K562 (cell line): ENCODE data around the gene KAZALD1. TPM values are rescaled to one million over a fixed set of nuclear protein-coding genes. Genes with fewer than 3 reads are reported as not detected.

Source experiments
- ATAC-seq: fragments of 200-7000 bp; cut with Tn5 transposase; 3 replicates; pipeline ENCODE4 v1.9.1; 2020; ENCODE audit warnings: moderate library complexity
- BruUV-seq: library from RNA; stranded (reverse); fragments of 400-500 nt; replicated peaks from 2 replicates; lab custom pipeline; 2021; lab: Mats Ljungman, UMichigan
- CTCF ChIA-PET: fragments of 300-600 bp; formaldehyde crosslinking; extraction: SDS; loops from one replicate; lab custom pipeline; 2021; ENCODE audit warnings: low intra/inter-chr PET ratio; lab: Yijun Ruan, JAX
- POLR2A ChIA-PET: fragments of 300-600, 350-650 bp; sonication (Branson Sonifier 250); formaldehyde crosslinking; extraction: SDS; loops from one replicate; lab custom pipeline; 2021; ENCODE audit warnings: antibody characterized with exemption, inconsistent platforms; lab: Yijun Ruan, JAX
- DNase-seq, 4 experiments: peaks; one replicate each; pipeline versions ENCODE4 v3.0.0 to v3.0.0-alpha.2; 2011 to 2018; ENCODE audit warnings: low spot score in 3 of 4, mixed read lengths in 3 of 4; ENCODE audit errors: extremely low read depth in 1 of 4
- FAIRE-seq: peaks from 2 replicates; lab custom pipeline; 2011; peaks lifted over from hg19 to GRCh38; lab: Jason Lieb, UNC
- H2AFZ ChIP-seq: 2 replicates; pipeline ENCODE4 v1.6.0; 2011; ENCODE audit warnings: low read depth, low read length, control low read depth, inconsistent platforms
- H3K27ac ChIP-seq: fragments of 200-600 bp; 3 replicates; pipeline ENCODE4 v1.8.0; 2011; ENCODE audit warnings: low read depth, mild to moderate bottlenecking, control low read depth, inconsistent platforms, low read length, moderate library complexity, mixed read lengths; ENCODE audit errors: extremely low read depth
- H3K27me3 ChIP-seq, 2 experiments: fragments of 300-600 bp in 1 of 2; 2 replicates in 1 of 2; 3 replicates in 1 of 2; pipeline versions ENCODE4 v1.6.0 to v1.8.0; 2011; ENCODE audit warnings: inconsistent platforms in 2 of 2, low read length in 2 of 2, mild to moderate bottlenecking in 1 of 2, mixed read lengths in 1 of 2, moderate library complexity in 1 of 2; ENCODE audit not compliant: control insufficient read depth in 2 of 2, insufficient read depth in 2 of 2
- H3K36me3 ChIP-seq: fragments of 300-600 bp; 3 replicates; pipeline ENCODE4 v1.8.0; 2011; ENCODE audit warnings: mild to moderate bottlenecking, low read length, inconsistent platforms; ENCODE audit not compliant: control insufficient read depth, insufficient read depth
- H3K4me1 ChIP-seq, 2 experiments: fragments of 200-600 bp in 1 of 2; replicated peaks in 1 of 2; 2 replicates in 1 of 2; 3 replicates in 1 of 2; pipeline versions ENCODE4 v1.5.1 to v1.8.0; 2011; ENCODE audit warnings: inconsistent platforms in 2 of 2, low read length in 2 of 2, mild to moderate bottlenecking in 1 of 2, mixed read lengths in 1 of 2, moderate library complexity in 1 of 2; ENCODE audit not compliant: control insufficient read depth in 2 of 2, insufficient read depth in 2 of 2
- H3K4me2 ChIP-seq: 2 replicates; pipeline ENCODE4 v1.6.1; 2011; ENCODE audit warnings: low read length, control low read depth, inconsistent platforms, mixed read lengths; ENCODE audit not compliant: insufficient read depth
- H3K4me3 ChIP-seq: fragments of 200-600 bp; sonication (generic), shearing (Covaris generic); 2 replicates; pipeline ENCODE4 v1.5.1; 2016; ENCODE audit warnings: control low read depth, inconsistent platforms
- H3K79me2 ChIP-seq: fragments of 200-600 bp; 3 replicates; pipeline ENCODE4 v1.8.0; 2011; ENCODE audit warnings: low read length, inconsistent platforms; ENCODE audit not compliant: control insufficient read depth, insufficient read depth
- H3K9ac ChIP-seq, 2 experiments: 2 replicates each; pipeline versions ENCODE4 v1.6.0 to v1.6.1; 2011; ENCODE audit warnings: low read depth in 2 of 2, low read length in 2 of 2, control low read depth in 1 of 2, inconsistent platforms in 1 of 2, mild to moderate bottlenecking in 1 of 2, mixed read lengths in 1 of 2; ENCODE audit not compliant: insufficient read depth in 1 of 2
- H3K9me1 ChIP-seq: one replicate; pipeline ENCODE4 v1.6.0; 2011; ENCODE audit warnings: inconsistent platforms, mild to moderate bottlenecking, low read length, moderate library complexity; ENCODE audit not compliant: control insufficient read depth, insufficient read depth
- H3K9me3 ChIP-seq: replicated peaks from 2 replicates; pipeline ENCODE4 v1.5.1; 2011; ENCODE audit warnings: low read depth, low read length, inconsistent platforms; ENCODE audit not compliant: control insufficient read depth, insufficient read depth
- H4K20me1 ChIP-seq: replicated peaks from 2 replicates; pipeline ENCODE4 v1.6.1; 2011; ENCODE audit warnings: low read length, inconsistent platforms, mixed read lengths; ENCODE audit not compliant: control insufficient read depth, insufficient read depth
- CBFB ChIP-seq: sonication (generic); formaldehyde crosslinking; IDR thresholded peaks from 2 replicates; pipeline ENCODE4 v1.4.0; 2020; ENCODE audit warnings: mild to moderate bottlenecking, missing genetic modification reagents
- CTCF ChIP-seq, 3 experiments: IDR thresholded peaks in 2 of 3; conservative IDR thresholded peaks in 1 of 3; 2 replicates each; pipeline ENCODE4 v1.5.1; 2011 to 2012; ENCODE audit warnings: low read length in 3 of 3, mild to moderate bottlenecking in 3 of 3, control low read depth in 2 of 3, improper control_type of control experiment in 1 of 3, inconsistent platforms in 1 of 3, low read depth in 1 of 3, mixed read lengths in 1 of 3, moderate library complexity in 1 of 3; ENCODE audit not compliant: insufficient read depth in 2 of 3
- MAX ChIP-seq: sonication (generic); formaldehyde crosslinking; IDR thresholded peaks from 2 replicates; pipeline ENCODE4 v1.9.0; 2022; ENCODE audit warnings: mild to moderate bottlenecking, missing genetic modification reagents
- MEF2D ChIP-seq: conservative IDR thresholded peaks from 2 replicates; pipeline ENCODE4 v1.6.1; 2016; ENCODE audit warnings: low read depth, missing genetic modification characterization, missing compliant biosample characterization
- NRF1 ChIP-seq, 2 experiments: fragments of 450-650 bp; IDR thresholded peaks in 1 of 2; conservative IDR thresholded peaks in 1 of 2; 2 replicates each; pipeline ENCODE4 v1.6.1; 2014; ENCODE audit warnings: mild to moderate bottlenecking in 2 of 2
- RBFOX2 ChIP-seq: fragments of 200-400 bp; formaldehyde crosslinking; IDR thresholded peaks from 2 replicates; pipeline ENCODE4 v1.6.1; 2017; ENCODE audit warnings: low read depth, mild to moderate bottlenecking, low read length, moderate library complexity
- SMC3 ChIP-seq: conservative IDR thresholded peaks from 2 replicates; pipeline ENCODE4 v1.6.1; 2011; ENCODE audit warnings: low read depth, low read length, improper control_type of control experiment; ENCODE audit not compliant: insufficient read depth
- TEAD2 ChIP-seq: fragments of 450-650 bp; IDR thresholded peaks from 2 replicates; pipeline ENCODE4 v1.6.1; 2016; ENCODE audit warnings: missing genetic modification characterization, control low read depth, missing compliant biosample characterization
- ZNF212 ChIP-seq: fragments of 450-650 bp; formaldehyde crosslinking; IDR thresholded peaks from 2 replicates; pipeline ENCODE4 v1.4.0; 2020; ENCODE audit warnings: mild to moderate bottlenecking
- ZNF253 ChIP-seq: fragments of 250-450 bp; sonication (Bioruptor Pico); conservative IDR thresholded peaks from 2 replicates; pipeline ENCODE4 v1.6.1; 2021; ENCODE audit warnings: mild to moderate bottlenecking
- ZNF76 ChIP-seq: fragments of 250-450 bp; sonication (Bioruptor Pico); IDR thresholded peaks from 2 replicates; pipeline ENCODE4 v1.4.0; 2020; ENCODE audit warnings: mild to moderate bottlenecking, moderate library complexity, borderline replicate concordance
- WGBS: fragments of 100-300 bp; shearing (Covaris generic); methylation state at CpG from one replicate; pipeline ENCODE4 v1.1.6; 2016; ENCODE audit warnings: low coverage, mixed read lengths; ENCODE audit not compliant: insufficient coverage; ENCODE audit errors: missing lambda C conversion rate; 5-methylcytosine and 5-hydroxymethylcytosine counted together
- in situ Hi-C: fragments of 300-500 bp; cut with MboI; formaldehyde crosslinking; loops from 4 replicates; pipeline ENCODE4 v1.15.0; 2018; ENCODE audit warnings: inconsistent platforms, mixed read lengths
- intact Hi-C: fragments of 100-400 bp; cut with micrococcal nuclease; formaldehyde crosslinking; loops from 2 replicates; pipeline ENCODE4 v1.14.2; 2022
- polyA plus RNA-seq, 8 experiments: library from polyadenylated mRNA; depleted of rRNA in 4 of 8; stranded (reverse) in 5 of 8; unstranded in 3 of 8; fragments of >200 nt; fragmentation: Nextera tagmentation in 2 of 8; fragmentation: Illumina TruSeq in 1 of 8; extraction: Ambion mirVana in 2 of 8; extraction: Trizol in 1 of 8; gene quantifications; 2 replicates each; pipeline versions ENCODE4 v1.2.1 to v1.2.3, GENCODE V29; 2011 to 2014; ENCODE audit warnings: inconsistent platforms in 1 of 8, missing spikeins in 1 of 8
- total RNA-seq, 7 experiments: library from RNA; depleted of rRNA in 6 of 7; stranded (reverse); fragments of >200 nt in 6 of 7; fragmentation: Illumina TruSeq in 2 of 7; extraction: Trizol in 2 of 7; gene quantifications; 2 replicates each; pipeline versions ENCODE4 v1.2.1 to v1.2.3, GENCODE V29; 2011 to 2021; ENCODE audit warnings: low replicate concordance in 1 of 7
- TF ChIP-seq, protein P1 (sequence below), 2 experiments: IDR thresholded peaks; 2 replicates each; pipeline ENCODE4 v1.6.1; 2011; ENCODE audit warnings: borderline replicate concordance in 1 of 2, control low read depth in 1 of 2, low read depth in 1 of 2, low read length in 1 of 2, mild to moderate bottlenecking in 1 of 2, mixed read lengths in 1 of 2, moderate library complexity in 1 of 2; ENCODE audit not compliant: insufficient read depth in 1 of 2, insufficient read length in 1 of 2, poor library complexity in 1 of 2, severe bottlenecking in 1 of 2; ENCODE audit errors: extremely low read depth in 1 of 2

KAZALD1 gene
- total and polyA plus RNA-seq, 9 of the 15 experiments (the other 6 are each of a cell fraction or from before 2014, with no cell fraction given) = 0.15 to 10.0 (median 4.9) TPM

DNA sequence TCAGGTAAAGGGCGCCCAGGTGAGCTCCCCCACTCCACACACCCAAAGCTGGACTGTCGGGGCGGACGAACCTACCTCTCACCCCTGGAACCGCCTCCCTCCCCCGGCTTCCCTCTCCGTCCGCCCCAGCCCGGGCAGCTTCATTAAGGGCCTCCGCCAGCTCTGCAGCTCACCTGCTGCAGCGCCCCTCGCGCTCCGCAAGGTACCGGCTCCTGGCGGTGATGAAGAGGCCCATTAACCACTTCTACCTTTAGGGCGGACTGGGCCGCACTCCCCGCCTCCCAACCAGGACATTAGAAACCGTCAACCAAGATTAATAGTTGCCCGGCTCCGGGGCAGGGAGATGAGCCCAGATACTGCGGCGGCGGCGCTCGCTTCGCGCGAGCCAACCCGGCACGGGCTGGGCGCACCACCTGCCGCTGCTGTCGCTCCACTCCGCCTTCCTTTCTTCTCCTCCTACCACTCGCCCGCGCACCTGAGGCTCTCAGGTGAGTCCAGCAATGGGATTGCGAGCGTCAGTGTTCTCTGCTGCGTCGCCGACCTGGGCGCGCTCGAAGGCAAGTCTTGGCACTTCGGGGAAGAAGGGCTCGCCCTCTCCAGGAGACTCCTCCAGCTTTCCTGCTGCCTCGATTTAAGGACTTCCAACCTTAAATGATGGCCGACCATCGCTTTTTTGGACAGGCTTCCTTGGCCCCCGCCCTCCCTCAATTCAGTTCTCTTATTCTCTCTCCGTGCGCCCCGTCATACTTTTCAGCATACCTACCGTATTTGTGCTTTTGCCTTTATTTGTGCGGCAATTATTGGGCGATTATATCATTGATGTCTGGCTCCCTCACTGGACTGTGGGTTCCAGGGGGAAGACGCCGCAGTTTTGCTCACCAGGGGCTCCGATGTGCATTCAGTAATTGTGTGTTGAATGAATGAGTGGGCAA, 13.6 kb upstream of the KAZALD1 start (continued):
- TF ChIP-seq ZNF212 (CRISPR knock-in tag) (no peak), ZNF76 (CRISPR knock-in tag) (no peak), CBFB (CRISPR knock-in tag) (no peak), TEAD2 (no peak), MEF2D (tag) (no peak), ZNF253 (CRISPR knock-in tag) (no peak)

- no peak overlapping the region for H3K4me3 ChIP-seq
- peak overlapping the region; percentile 70 for H3K4me2 ChIP-seq
- H3K27me3 ChIP-seq = no peaks in the 10 kb centered on the region
- ATAC-seq = peak; percentile 97
- in situ Hi-C loops = no loop called here
- no peak overlapping the region for H3K27ac ChIP-seq
- no peaks in the 10 kb centered on the region for H4K20me1 ChIP-seq
- no peaks in the 10 kb centered on the region for H3K9me3 ChIP-seq
- H3K36me3 ChIP-seq = peaks cover 7% of the 10 kb centered on the region; the same call in 2 of the 3 replicates
- peak overlapping the region; percentile 46 to 87 for H3K9ac ChIP-seq
- H3K4me1 ChIP-seq = peaks cover 8 to 25% of the 10 kb centered on the region in 2 experiments; a peak in 4 of 5 replicates
- ChIA-PET POLR2A (interaction anchor here (0.8 to 1.1 kb wide), 3 partner anchors 9 to 14 kb away, joined by 3 read pairs; no protein-coding TSS in a partner anchor), CTCF (interaction anchor here (0.7 to 1.9 kb wide), 5 partner anchors 9 to 93 kb away, joined by 3 to 20 read pairs (median 4); no protein-coding TSS in a partner anchor)
- no peak for FAIRE-seq
- intact Hi-C loops = no loop called here
- peak overlapping the region; percentile 79 for H2AFZ ChIP-seq
- peak; percentile 75 to 82 (median 78) for DNase-seq
- 56% methylated on average over 7 of the region's 42 CpGs for WGBS
- H3K9me1 ChIP-seq = no peaks in the 10 kb centered on the region
- no TSS peak for BruUV-seq
- H3K79me2 ChIP-seq = peaks cover under 1% of the 10 kb centered on the region; the same call in 2 of the 3 replicates
- TF ChIP-seq MAX (peak; percentile 35; the same call in 1 of the 2 replicates), NRF1 (conservative IDR thresholded peaks at IDR 0.05 in 1 of 2, IDR thresholded peaks at IDR 0.05 in 1 of 2) (peak in 1 of 2 experiments; percentile 32; a peak in 1 of 4 replicates), SMC3 (peak; percentile 73; the same call in 1 of the 2 replicates), RBFOX2 (peak; percentile 35; the same call in 1 of the 2 replicates), CTCF (IDR thresholded peaks at IDR 0.05 in 2 of 3, conservative IDR thresholded peaks at IDR 0.05 in 1 of 3; ENCODE audit: insufficient read depth in 2 of 3, low read depth in 1 of 3, low read length in 3 of 3) (peak; percentile 71 to 89 (median 80); a peak in 5 of 6 replicates)
- TF ChIP-seq, protein P1, sequence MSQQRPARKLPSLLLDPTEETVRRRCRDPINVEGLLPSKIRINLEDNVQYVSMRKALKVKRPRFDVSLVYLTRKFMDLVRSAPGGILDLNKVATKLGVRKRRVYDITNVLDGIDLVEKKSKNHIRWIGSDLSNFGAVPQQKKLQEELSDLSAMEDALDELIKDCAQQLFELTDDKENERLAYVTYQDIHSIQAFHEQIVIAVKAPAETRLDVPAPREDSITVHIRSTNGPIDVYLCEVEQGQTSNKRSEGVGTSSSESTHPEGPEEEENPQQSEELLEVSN (IDR thresholded peaks at IDR 0.05; ENCODE audit: borderline replicate concordance in 1 of 2, extremely low read depth in 1 of 2, insufficient read depth in 1 of 2, insufficient read length in 1 of 2, low read depth in 1 of 2, low read length in 1 of 2, poor library complexity in 1 of 2, severe bottlenecking in 1 of 2) = peak in 1 of 2 experiments; percentile 89
These were observed 11.3 kb upstream of the KAZALD1 start for GRCh38 chr10:101050208-101051069.
